Stimulated activated CD4-positive, alpha-beta T cell treated with anti-CD3 and anti-CD28 coated beads, TNF-alpha, amount 100 ng/mL, for 48 hours (primary cell): ENCODE measurements around the gene ORC3.
"Not testable (repeated sequence)": the region's sequence is repeated elsewhere in the genome, so short reads cannot be mapped to it uniquely, and the experiment has no call there.

Source experiments
- DNase-seq, 3 donors: peaks; one replicate each; pipeline ENCODE4 v3.0.0-alpha.2; 2020; ENCODE audit warnings: low read depth in 3 of 3

ORC3 gene

GRCh38 chr6:87696817-87697216 lies 106.9 kb downstream of the ORC3 start:
- DNase-seq, result not testable (repeated sequence)

- no peak for DNase-seq
Observed at GRCh38 chr6:87697581-87698546, 107.9 kb downstream of the ORC3 start.

- no peak for DNase-seq
Observed at GRCh38 chr6:87698547-87699006, 108.6 kb downstream of the ORC3 start.

GRCh38 chr6:87699576-87699975 lies 109.6 kb downstream of the ORC3 start:
- DNase-seq, result no peak

- DNase-seq, result peak; percentile 6 to 34 (median 20)
Observed at GRCh38 chr6:87700397-87701343, 110.7 kb downstream of the ORC3 start.

GRCh38 chr6:87701344-87701675 lies 111.4 kb downstream of the ORC3 start:
- no peak for DNase-seq

- peak; percentile 91 to 95 (median 93) for DNase-seq
Observed at GRCh38 chr6:87701676-87702588, 112.0 kb downstream of the ORC3 start, which contains the start of gene AKIRIN2. AKIRIN2 (minus strand) TSS chr6:87702233; CDS start chr6:87701684, 549 bp downstream.

- DNase-seq, result no peak
Observed at GRCh38 chr6:87702589-87702945, 112.6 kb downstream of the ORC3 start.

GRCh38 chr6:87703039-87703438 lies 113.1 kb downstream of the ORC3 start:
- DNase-seq, result not testable (repeated sequence)

GRCh38 chr6:87705070-87705691 lies 115.2 kb downstream of the ORC3 start:
- peak; percentile 34 to 52 (median 46) for DNase-seq

- no peak for DNase-seq
Observed at GRCh38 chr6:87706187-87706966, 116.4 kb downstream of the ORC3 start.

- DNase-seq, result not testable (repeated sequence)
Observed at GRCh38 chr6:87708581-87709427, 118.9 kb downstream of the ORC3 start.

GRCh38 chr6:87710090-87710489 lies 120.2 kb downstream of the ORC3 start:
- DNase-seq, result no peak

- DNase-seq, result not testable (repeated sequence)
Observed at GRCh38 chr6:87712713-87713112, 122.8 kb downstream of the ORC3 start.

GRCh38 chr6:87714093-87714842 lies 124.3 kb downstream of the ORC3 start:
- DNase-seq, result no peak
